ENCODE data around the gene TCF7L1. TPM values are rescaled to one million over a fixed set of nuclear protein-coding genes. Genes with fewer than 3 reads are reported as not detected.

TCF7L1 gene
- total and polyA plus RNA-seq, 2 of the 13 experiments (the other 11 are each of a cell fraction or from before 2014, with no cell fraction given) = 0.04 to 0.15 TPM

- TF ChIP-seq SNAPC4 (CRISPR knock-in tag; IDR thresholded peaks at IDR 0.05) = no peak
Measured at GRCh38 chr2:85246348-85246747, 113.2 kb downstream of the TCF7L1 start (continued).

DNA sequence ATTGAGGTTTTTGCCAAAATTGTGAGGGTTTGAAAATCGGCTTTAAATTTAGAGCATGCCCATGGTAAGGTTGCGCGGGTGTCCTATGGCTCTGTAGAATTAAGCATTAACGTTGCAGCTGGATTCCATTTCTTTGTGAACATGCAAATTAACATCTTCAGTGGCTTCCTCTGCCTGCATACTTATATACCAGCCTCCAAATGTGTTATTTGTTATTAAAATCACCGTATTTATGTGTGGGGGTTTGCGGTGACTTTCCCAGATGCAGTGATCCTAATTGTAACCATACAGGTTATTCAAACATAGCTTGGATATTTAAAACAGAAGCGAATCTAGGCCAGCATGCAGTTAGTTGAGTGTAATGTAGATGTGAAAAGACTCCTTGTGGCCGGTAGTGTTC, 114.4 kb downstream of the TCF7L1 start:
- H3K9ac ChIP-seq (ENCODE audit: insufficient read depth, low read depth, low read length) = no peak overlapping the region
- no peaks in the 10 kb centered on the region for H3K79me2 ChIP-seq (ENCODE audit: insufficient read depth, low read length)
- POLR2A ChIA-PET = no interaction called here
- H2AFZ ChIP-seq (ENCODE audit: low read length) = no peak overlapping the region
- no peaks in the 10 kb centered on the region for H3K4me1 ChIP-seq (ENCODE audit: insufficient read depth, low read length)
- CTCF ChIA-PET (ENCODE audit: low intra/inter-chr PET ratio, low total read pairs) = no interaction called here
- no peaks in the 10 kb centered on the region for H3K36me3 ChIP-seq (replicated peaks in 1 of 2; ENCODE audit: control insufficient read depth in 1 of 2, insufficient read depth in 2 of 2, low read length in 2 of 2)
- ATAC-seq (no peak), DNase-seq (ENCODE audit: low spot score) (no peak), FAIRE-seq (no peak)
- H3K9me3 ChIP-seq (ENCODE audit: low read length) = no peaks in the 10 kb centered on the region
- in situ Hi-C loops (cut with HindIII; ENCODE audit: extremely low pct_ligation_motif_present, low pct_unique_long_range_greater_than_20kb) (loop anchor here (10.0 kb wide), 1 partner anchor 183 kb away; no protein-coding TSS in a partner anchor), intact Hi-C loops (cut with micrococcal nuclease; ENCODE audit: unreplicated experiment) (no loop called here)
- peaks cover 3 to 51% of the 10 kb centered on the region in 2 experiments; a peak in 4 of 5 replicates for H3K27me3 ChIP-seq (ENCODE audit: control insufficient read depth in 1 of 2, insufficient read depth in 2 of 2, low read length in 2 of 2)
- no peak overlapping the region for H3K4me2 ChIP-seq (ENCODE audit: low read depth, low read length)
- H4K20me1 ChIP-seq (ENCODE audit: insufficient read depth, low read length) = no peaks in the 10 kb centered on the region
- 50% methylated on average over 8 of the region's 8 CpGs for WGBS (ENCODE audit: low lambda C conversion rate)
- no TSS peak for BruUV-seq (replicated peaks)
- H3K4me3 ChIP-seq (replicated peaks in 1 of 3; ENCODE audit: insufficient read depth in 1 of 3, low read depth in 2 of 3, low read length in 3 of 3) = no peak overlapping the region
- no peak overlapping the region for H3K27ac ChIP-seq (ENCODE audit: extremely low read length, insufficient read depth, low read length)
- no peak for TF ChIP-seq RAD51 (IDR thresholded peaks at IDR 0.05; ENCODE audit: borderline replicate concordance)
- TF ChIP-seq MAFG (CRISPR knock-in tag; IDR thresholded peaks at IDR 0.05) = no peak
- no peak for TF ChIP-seq TGIF2 (CRISPR knock-in tag; IDR thresholded peaks at IDR 0.05)
- no peak for TF ChIP-seq GPN1 (CRISPR knock-in tag; IDR thresholded peaks at IDR 0.05; ENCODE audit: borderline replicate concordance)
- no peak for TF ChIP-seq GATA4 (IDR thresholded peaks at IDR 0.05; ENCODE audit: borderline replicate concordance, low read depth)
- TF ChIP-seq ZNF720 (CRISPR knock-in tag; IDR thresholded peaks at IDR 0.05) = no peak
- TF ChIP-seq, protein P1, sequence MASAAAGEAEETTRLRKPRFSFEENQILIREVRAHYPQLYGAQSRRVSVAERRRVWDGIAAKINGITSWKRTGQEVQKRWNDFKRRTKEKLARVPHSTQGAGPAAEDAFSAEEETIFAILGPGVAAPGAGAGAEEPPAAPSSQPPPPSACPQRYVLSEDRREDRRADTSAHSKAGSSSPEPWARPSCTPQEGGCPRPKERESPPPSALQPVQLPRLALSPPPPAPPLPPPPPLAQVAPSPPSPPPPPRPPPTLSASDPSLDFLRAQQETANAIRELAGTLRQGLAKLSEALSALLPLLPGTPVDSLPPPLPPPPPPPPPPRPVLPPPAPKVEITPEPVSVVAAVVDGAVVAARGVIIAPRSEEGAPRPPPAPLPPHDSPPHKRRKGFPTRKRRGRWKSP (CRISPR knock-in tag; IDR thresholded peaks at IDR 0.05) = no peak
- TF ChIP-seq REL (CRISPR knock-in tag; conservative IDR thresholded peaks at IDR 0.05) = no peak
- no peak for TF ChIP-seq SYNCRIP (IDR thresholded peaks at IDR 0.05; ENCODE audit: insufficient read depth, low read depth, low read length)
- TF ChIP-seq REXO4 (CRISPR knock-in tag; IDR thresholded peaks at IDR 0.05; ENCODE audit: borderline replicate concordance) = no peak
- no peak for TF ChIP-seq FOXK2 (IDR thresholded peaks at IDR 0.05)
- TF ChIP-seq MTF2 (CRISPR knock-in tag; IDR thresholded peaks at IDR 0.05; ENCODE audit: borderline replicate concordance) = no peak
- no peak for TF ChIP-seq NCOA1 (CRISPR knock-in tag; IDR thresholded peaks at IDR 0.05)
- no peak for TF ChIP-seq TAF15 (IDR thresholded peaks at IDR 0.05; ENCODE audit: low read depth, low read length, poor library complexity, severe bottlenecking)
- no peak for TF ChIP-seq MIER3 (CRISPR knock-in tag; IDR thresholded peaks at IDR 0.05; ENCODE audit: borderline replicate concordance)
- no peak for TF ChIP-seq ZNF251 (CRISPR knock-in tag; IDR thresholded peaks at IDR 0.05)
- no peak for TF ChIP-seq ONECUT2 (CRISPR knock-in tag; IDR thresholded peaks at IDR 0.05)
- TF ChIP-seq, protein P2, sequence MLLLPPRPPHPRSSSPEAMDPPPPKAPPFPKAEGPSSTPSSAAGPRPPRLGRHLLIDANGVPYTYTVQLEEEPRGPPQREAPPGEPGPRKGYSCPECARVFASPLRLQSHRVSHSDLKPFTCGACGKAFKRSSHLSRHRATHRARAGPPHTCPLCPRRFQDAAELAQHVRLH (CRISPR knock-in tag; IDR thresholded peaks at IDR 0.05; ENCODE audit: borderline replicate concordance, low read depth) = no peak
- TF ChIP-seq CENPT (CRISPR knock-in tag; IDR thresholded peaks at IDR 0.05; ENCODE audit: low read depth) = no peak

Data from HepG2 (cell line).